Measurements from ENCODE around the gene NKAIN2.

NKAIN2 gene

GRCh38 chr6:123869334-123869733, 65.7 kb downstream of the NKAIN2 start:
- no peak overlapping the region for H3K4me3 ChIP-seq (replicated peaks; ENCODE audit: low read depth, low read length)
- TF ChIP-seq, protein P1, sequence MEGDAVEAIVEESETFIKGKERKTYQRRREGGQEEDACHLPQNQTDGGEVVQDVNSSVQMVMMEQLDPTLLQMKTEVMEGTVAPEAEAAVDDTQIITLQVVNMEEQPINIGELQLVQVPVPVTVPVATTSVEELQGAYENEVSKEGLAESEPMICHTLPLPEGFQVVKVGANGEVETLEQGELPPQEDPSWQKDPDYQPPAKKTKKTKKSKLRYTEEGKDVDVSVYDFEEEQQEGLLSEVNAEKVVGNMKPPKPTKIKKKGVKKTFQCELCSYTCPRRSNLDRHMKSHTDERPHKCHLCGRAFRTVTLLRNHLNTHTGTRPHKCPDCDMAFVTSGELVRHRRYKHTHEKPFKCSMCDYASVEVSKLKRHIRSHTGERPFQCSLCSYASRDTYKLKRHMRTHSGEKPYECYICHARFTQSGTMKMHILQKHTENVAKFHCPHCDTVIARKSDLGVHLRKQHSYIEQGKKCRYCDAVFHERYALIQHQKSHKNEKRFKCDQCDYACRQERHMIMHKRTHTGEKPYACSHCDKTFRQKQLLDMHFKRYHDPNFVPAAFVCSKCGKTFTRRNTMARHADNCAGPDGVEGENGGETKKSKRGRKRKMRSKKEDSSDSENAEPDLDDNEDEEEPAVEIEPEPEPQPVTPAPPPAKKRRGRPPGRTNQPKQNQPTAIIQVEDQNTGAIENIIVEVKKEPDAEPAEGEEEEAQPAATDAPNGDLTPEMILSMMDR (IDR thresholded peaks at IDR 0.05; ENCODE audit: low read depth, low read length, missing control alignments), result no peak
- no peak for DNase-seq (ENCODE audit: extremely low read depth, low read depth)

GRCh38 chr6:123873974-123874373, 70.3 kb downstream of the NKAIN2 start:
- DNase-seq (ENCODE audit: extremely low read depth, low read depth), result no peak
- H3K4me3 ChIP-seq (replicated peaks; ENCODE audit: low read depth, low read length), result no peak overlapping the region
- TF ChIP-seq, protein P1 (IDR thresholded peaks at IDR 0.05; ENCODE audit: low read depth, low read length, missing control alignments), result no peak

GRCh38 chr6:123875784-123876183, 72.1 kb downstream of the NKAIN2 start:
- H3K4me3 ChIP-seq (replicated peaks; ENCODE audit: low read depth, low read length), result no peak overlapping the region
- no peak for DNase-seq (ENCODE audit: extremely low read depth, low read depth)
- TF ChIP-seq, protein P1 (IDR thresholded peaks at IDR 0.05; ENCODE audit: low read depth, low read length, missing control alignments), result no peak

DNA sequence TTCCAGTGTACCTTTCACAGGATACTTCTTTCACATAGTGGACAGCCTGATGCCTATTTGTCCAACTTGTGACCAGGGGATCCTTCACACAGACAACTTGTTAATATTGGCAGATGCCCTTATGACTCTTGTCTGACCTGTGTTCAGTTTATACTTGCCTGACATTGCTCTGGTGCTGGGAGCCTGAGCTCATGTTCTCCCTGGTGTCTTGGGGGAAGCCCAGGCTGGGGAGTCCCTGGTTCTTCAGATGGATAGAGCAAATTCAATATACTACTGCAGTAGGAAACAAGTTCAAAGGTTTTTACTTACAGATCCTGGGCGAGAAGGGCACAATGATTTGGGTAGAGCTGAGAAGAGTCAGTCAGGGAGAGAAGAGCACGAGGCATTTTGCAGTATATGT, 76.1 kb downstream of the NKAIN2 start:
- H3K4me3 ChIP-seq (replicated peaks; ENCODE audit: low read depth, low read length), result no peak overlapping the region
- no peak for DNase-seq (ENCODE audit: extremely low read depth, low read depth)
- TF ChIP-seq, protein P1 (IDR thresholded peaks at IDR 0.05; ENCODE audit: low read depth, low read length, missing control alignments), result no peak

- H3K4me3 ChIP-seq (replicated peaks; ENCODE audit: low read depth, low read length), result no peak overlapping the region
- no peak for DNase-seq (ENCODE audit: extremely low read depth, low read depth)
- TF ChIP-seq, protein P1 (IDR thresholded peaks at IDR 0.05; ENCODE audit: low read depth, low read length, missing control alignments), result no peak
Measured at GRCh38 chr6:123888771-123889513, 85.3 kb downstream of the NKAIN2 start.

DNA sequence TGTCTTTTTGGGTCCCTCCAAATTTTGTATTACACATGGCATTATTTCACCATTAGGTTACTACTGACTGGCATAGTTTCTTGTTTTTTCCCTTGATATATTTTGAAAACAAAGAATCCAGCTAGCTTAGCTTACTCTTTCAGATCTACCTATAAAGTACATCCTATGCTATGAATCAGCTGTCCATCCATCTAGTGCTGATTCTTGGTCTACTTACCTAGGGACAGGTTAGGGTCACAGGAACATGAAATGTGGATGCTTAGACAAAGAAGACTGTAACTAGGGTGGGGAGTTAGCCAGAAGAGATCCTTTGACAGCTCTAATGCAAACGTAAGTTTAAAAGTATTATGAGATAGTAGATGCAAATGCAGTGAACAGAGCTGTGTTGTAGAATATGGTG, 91.7 kb downstream of the NKAIN2 start:
- no peak overlapping the region for H3K4me3 ChIP-seq (replicated peaks; ENCODE audit: low read depth, low read length)
- DNase-seq (ENCODE audit: extremely low read depth, low read depth), result no peak
- TF ChIP-seq, protein P1 (IDR thresholded peaks at IDR 0.05; ENCODE audit: low read depth, low read length, missing control alignments), result no peak

DNA sequence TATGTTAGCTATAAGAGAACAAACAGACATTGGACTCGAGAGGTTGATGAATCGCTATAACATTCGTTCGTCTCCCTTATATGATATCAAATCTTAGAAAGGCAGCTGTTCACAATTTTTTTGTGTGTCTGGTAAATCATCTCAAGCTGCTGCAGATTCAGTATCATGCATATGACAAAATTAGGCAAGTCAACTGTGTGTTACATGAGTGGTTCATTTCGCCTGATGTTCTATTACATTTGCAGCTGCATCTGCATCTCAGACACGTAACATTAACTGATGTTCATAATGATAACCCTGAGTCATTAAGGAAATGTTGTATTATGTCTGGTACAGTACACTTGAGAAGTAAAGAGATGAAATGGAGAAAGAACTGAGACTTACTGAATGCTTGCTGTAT, 92.1 kb downstream of the NKAIN2 start:
- no peak for DNase-seq (ENCODE audit: extremely low read depth, low read depth)
- TF ChIP-seq, protein P1 (IDR thresholded peaks at IDR 0.05; ENCODE audit: low read depth, low read length, missing control alignments), result no peak
- H3K4me3 ChIP-seq (replicated peaks; ENCODE audit: low read depth, low read length), result no peak overlapping the region

Measured in HFF-Myc (cell line).